Measurements from ENCODE around the gene ATP8B3. TPM values are rescaled to one million over a fixed set of nuclear protein-coding genes. Genes with fewer than 3 reads are reported as not detected.

Gene ATP8B3
- total and polyA plus RNA-seq, 9 of the 15 experiments (the other 6 are each of a cell fraction or from before 2014, with no cell fraction given): 1.2 to 12.3 (median 3.8) TPM

DNA sequence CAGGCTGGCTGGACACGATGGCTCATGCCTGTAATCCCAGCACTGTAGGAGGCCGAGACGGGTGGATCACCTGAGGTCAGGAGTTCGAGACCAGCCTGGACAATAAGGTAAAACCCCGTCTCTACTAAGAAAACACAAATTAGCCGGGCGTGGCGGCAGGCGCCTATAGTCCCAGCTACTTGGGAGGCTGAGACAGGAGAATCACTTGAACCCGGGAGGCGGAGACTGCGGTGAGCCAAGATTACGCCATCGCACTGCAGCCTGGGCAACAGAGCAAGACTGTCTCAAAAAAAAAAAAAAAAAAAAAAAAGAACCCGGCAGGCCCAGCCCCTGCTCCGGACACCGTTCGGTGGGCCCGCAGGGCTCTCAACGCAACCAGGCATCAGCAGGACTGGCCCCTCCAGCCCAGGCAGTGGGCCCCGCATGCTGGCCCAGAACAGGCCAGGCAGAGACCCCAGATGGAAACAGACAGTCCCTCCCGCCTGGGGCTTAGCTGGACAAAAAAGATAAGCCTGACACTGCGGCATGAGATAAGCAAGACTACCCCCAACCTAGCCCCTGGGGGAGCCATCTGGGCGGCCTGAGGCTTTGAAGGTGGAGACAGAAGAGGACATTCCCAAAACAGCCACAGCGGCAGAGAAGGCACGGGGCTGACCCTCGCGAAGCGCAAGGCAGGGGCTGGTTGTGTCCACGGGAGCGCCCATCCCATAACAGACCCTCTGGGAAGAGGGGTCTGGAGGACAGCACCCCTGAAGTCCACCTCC, 24.6 kb upstream of the ATP8B3 start (continued):
- TF ChIP-seq CREBBP (IDR thresholded peaks at IDR 0.05; ENCODE audit: low read depth, low read length) (no peak), POLR2A (conservative IDR thresholded peaks at IDR 0.05) (no peak), SOX6 (IDR thresholded peaks at IDR 0.05) (peak; percentile 83), CTBP1 (IDR thresholded peaks at IDR 0.05; ENCODE audit: borderline replicate concordance) (peak; percentile 21; the same call in 1 of the 2 replicates), HNRNPL (IDR thresholded peaks at IDR 0.05; ENCODE audit: low read depth, low read length) (no peak), KDM4B (IDR thresholded peaks at IDR 0.05; ENCODE audit: borderline replicate concordance in 2 of 2, low read depth in 1 of 2) (no peak), SMARCA4 (IDR thresholded peaks at IDR 0.05) (peak; percentile 94), TAF1 (IDR thresholded peaks at IDR 0.05; ENCODE audit: control insufficient read depth, extremely low read depth, insufficient read depth, low read length, severe bottlenecking) (no peak), PCBP1 (IDR thresholded peaks at IDR 0.05; ENCODE audit: low read depth, low read length, poor library complexity, severe bottlenecking) (no peak), ARNT (IDR thresholded peaks at IDR 0.05) (peak; percentile 31 to 71; a peak in 1 of 4 replicates), PHF8 (IDR thresholded peaks at IDR 0.05; ENCODE audit: borderline replicate concordance, low read length) (no peak; the same call in 1 of the 2 replicates)
- TF ChIP-seq, protein P1, sequence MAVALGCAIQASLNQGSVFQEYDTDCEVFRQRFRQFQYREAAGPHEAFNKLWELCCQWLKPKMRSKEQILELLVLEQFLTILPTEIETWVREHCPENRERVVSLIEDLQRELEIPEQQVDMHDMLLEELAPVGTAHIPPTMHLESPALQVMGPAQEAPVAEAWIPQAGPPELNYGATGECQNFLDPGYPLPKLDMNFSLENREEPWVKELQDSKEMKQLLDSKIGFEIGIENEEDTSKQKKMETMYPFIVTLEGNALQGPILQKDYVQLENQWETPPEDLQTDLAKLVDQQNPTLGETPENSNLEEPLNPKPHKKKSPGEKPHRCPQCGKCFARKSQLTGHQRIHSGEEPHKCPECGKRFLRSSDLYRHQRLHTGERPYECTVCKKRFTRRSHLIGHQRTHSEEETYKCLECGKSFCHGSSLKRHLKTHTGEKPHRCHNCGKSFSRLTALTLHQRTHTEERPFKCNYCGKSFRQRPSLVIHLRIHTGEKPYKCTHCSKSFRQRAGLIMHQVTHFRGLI (CRISPR knock-in tag; IDR thresholded peaks at IDR 0.05): no peak
- TF ChIP-seq, protein P2, sequence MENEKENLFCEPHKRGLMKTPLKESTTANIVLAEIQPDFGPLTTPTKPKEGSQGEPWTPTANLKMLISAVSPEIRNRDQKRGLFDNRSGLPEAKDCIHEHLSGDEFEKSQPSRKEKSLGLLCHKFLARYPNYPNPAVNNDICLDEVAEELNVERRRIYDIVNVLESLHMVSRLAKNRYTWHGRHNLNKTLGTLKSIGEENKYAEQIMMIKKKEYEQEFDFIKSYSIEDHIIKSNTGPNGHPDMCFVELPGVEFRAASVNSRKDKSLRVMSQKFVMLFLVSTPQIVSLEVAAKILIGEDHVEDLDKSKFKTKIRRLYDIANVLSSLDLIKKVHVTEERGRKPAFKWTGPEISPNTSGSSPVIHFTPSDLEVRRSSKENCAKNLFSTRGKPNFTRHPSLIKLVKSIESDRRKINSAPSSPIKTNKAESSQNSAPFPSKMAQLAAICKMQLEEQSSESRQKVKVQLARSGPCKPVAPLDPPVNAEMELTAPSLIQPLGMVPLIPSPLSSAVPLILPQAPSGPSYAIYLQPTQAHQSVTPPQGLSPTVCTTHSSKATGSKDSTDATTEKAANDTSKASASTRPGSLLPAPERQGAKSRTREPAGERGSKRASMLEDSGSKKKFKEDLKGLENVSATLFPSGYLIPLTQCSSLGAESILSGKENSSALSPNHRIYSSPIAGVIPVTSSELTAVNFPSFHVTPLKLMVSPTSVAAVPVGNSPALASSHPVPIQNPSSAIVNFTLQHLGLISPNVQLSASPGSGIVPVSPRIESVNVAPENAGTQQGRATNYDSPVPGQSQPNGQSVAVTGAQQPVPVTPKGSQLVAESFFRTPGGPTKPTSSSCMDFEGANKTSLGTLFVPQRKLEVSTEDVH (IDR thresholded peaks at IDR 0.05; ENCODE audit: low read depth, partially characterized antibody): no peak
- TF ChIP-seq, protein P3, sequence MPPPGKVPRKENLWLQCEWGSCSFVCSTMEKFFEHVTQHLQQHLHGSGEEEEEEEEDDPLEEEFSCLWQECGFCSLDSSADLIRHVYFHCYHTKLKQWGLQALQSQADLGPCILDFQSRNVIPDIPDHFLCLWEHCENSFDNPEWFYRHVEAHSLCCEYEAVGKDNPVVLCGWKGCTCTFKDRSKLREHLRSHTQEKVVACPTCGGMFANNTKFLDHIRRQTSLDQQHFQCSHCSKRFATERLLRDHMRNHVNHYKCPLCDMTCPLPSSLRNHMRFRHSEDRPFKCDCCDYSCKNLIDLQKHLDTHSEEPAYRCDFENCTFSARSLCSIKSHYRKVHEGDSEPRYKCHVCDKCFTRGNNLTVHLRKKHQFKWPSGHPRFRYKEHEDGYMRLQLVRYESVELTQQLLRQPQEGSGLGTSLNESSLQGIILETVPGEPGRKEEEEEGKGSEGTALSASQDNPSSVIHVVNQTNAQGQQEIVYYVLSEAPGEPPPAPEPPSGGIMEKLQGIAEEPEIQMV (tag; conservative IDR thresholded peaks at IDR 0.05; ENCODE audit: low read depth): no peak
- TF ChIP-seq, protein P4, sequence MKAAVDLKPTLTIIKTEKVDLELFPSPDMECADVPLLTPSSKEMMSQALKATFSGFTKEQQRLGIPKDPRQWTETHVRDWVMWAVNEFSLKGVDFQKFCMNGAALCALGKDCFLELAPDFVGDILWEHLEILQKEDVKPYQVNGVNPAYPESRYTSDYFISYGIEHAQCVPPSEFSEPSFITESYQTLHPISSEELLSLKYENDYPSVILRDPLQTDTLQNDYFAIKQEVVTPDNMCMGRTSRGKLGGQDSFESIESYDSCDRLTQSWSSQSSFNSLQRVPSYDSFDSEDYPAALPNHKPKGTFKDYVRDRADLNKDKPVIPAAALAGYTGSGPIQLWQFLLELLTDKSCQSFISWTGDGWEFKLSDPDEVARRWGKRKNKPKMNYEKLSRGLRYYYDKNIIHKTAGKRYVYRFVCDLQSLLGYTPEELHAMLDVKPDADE (conservative IDR thresholded peaks at IDR 0.05; ENCODE audit: control insufficient read depth, low read depth, low read length): peak; percentile 60
- TF ChIP-seq, protein P5, sequence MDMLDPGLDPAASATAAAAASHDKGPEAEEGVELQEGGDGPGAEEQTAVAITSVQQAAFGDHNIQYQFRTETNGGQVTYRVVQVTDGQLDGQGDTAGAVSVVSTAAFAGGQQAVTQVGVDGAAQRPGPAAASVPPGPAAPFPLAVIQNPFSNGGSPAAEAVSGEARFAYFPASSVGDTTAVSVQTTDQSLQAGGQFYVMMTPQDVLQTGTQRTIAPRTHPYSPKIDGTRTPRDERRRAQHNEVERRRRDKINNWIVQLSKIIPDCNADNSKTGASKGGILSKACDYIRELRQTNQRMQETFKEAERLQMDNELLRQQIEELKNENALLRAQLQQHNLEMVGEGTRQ (CRISPR knock-in tag; IDR thresholded peaks at IDR 0.05): no peak
- TF ChIP-seq, protein P6, sequence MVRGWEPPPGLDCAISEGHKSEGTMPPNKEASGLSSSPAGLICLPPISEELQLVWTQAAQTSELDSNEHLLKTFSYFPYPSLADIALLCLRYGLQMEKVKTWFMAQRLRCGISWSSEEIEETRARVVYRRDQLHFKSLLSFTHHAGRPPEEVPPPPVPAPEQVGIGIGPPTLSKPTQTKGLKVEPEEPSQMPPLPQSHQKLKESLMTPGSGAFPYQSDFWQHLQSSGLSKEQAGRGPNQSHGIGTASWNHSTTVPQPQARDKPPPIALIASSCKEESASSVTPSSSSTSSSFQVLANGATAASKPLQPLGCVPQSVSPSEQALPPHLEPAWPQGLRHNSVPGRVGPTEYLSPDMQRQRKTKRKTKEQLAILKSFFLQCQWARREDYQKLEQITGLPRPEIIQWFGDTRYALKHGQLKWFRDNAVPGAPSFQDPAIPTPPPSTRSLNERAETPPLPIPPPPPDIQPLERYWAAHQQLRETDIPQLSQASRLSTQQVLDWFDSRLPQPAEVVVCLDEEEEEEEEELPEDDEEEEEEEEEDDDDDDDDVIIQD (CRISPR knock-in tag; IDR thresholded peaks at IDR 0.05): no peak
